Astrocyte (in vitro differentiated cells and primary cell): ENCODE data around the gene CIROP.

Experiments
- EZH2 ChIP-seq: IDR thresholded peaks from 2 replicates; pipeline ENCODE4 v1.6.1; 2012; ENCODE audit warnings: mild to moderate bottlenecking, low read length, inconsistent platforms; ENCODE audit not compliant: insufficient read depth
- TF ChIP-seq, protein P1 (sequence below): IDR thresholded peaks from 2 replicates; pipeline ENCODE4 v1.5.1; 2011; ENCODE audit warnings: low read depth, mild to moderate bottlenecking, inconsistent platforms, low read length, moderate library complexity; ENCODE audit not compliant: insufficient read depth

DNA sequence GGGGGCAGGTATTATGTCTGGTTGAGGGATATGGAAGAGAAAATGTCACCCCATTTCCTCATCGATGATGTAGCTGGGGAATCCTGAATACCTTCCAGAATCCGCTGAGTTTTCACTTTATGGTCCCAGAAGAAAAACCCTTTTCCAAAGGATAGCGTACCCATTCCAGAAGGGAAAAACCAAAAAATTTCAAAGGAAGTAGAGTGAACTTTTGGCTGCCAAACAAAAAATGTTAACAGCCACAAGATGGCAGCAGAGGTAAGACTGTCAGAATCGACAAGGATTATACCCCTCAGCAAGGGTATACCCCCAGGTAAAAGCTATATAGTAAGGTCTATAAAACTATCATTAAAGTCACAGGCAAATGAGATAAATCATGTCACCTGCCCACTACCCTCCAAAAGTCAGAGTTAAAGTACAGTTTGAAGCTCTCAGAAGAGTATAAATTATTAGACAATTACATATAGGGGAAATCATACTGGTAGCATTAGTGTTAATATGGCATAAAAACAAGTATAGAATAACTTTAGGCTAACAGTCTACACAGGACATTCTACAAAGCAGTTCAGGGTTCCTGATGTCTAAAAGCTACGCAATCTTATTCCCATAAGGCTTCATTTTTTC is 27.9 kb downstream of the CIROP start:
- TF ChIP-seq, protein P1, sequence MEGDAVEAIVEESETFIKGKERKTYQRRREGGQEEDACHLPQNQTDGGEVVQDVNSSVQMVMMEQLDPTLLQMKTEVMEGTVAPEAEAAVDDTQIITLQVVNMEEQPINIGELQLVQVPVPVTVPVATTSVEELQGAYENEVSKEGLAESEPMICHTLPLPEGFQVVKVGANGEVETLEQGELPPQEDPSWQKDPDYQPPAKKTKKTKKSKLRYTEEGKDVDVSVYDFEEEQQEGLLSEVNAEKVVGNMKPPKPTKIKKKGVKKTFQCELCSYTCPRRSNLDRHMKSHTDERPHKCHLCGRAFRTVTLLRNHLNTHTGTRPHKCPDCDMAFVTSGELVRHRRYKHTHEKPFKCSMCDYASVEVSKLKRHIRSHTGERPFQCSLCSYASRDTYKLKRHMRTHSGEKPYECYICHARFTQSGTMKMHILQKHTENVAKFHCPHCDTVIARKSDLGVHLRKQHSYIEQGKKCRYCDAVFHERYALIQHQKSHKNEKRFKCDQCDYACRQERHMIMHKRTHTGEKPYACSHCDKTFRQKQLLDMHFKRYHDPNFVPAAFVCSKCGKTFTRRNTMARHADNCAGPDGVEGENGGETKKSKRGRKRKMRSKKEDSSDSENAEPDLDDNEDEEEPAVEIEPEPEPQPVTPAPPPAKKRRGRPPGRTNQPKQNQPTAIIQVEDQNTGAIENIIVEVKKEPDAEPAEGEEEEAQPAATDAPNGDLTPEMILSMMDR: peak; percentile 66
- TF ChIP-seq EZH2: no peak
